ENCODE data around the gene SUPT3H.
"Not testable (repeated sequence)": the region's sequence is repeated elsewhere in the genome, so short reads cannot be mapped to it uniquely, and the experiment has no call there.

Gene SUPT3H

GRCh38 chr6:45112711-45113110 is 265.0 kb downstream of the SUPT3H start:
- DNase-seq (ENCODE audit: low read depth), result no peak

GRCh38 chr6:45109551-45109950 is 268.2 kb downstream of the SUPT3H start:
- no peak for DNase-seq (ENCODE audit: low read depth)

GRCh38 chr6:45105170-45105820 is 272.4 kb downstream of the SUPT3H start:
- no peak for DNase-seq (ENCODE audit: low read depth)

- DNase-seq (ENCODE audit: low read depth), result no peak
These were observed 273.3 kb downstream of the SUPT3H start for GRCh38 chr6:45104429-45104828.

GRCh38 chr6:45098256-45098655 is 279.5 kb downstream of the SUPT3H start:
- no peak for DNase-seq (ENCODE audit: low read depth)

- no peak for DNase-seq (ENCODE audit: low read depth)
These were observed 282.9 kb downstream of the SUPT3H start for GRCh38 chr6:45094831-45095230.

GRCh38 chr6:45092135-45092534 is 285.6 kb downstream of the SUPT3H start:
- no peak for DNase-seq (ENCODE audit: low read depth)

- DNase-seq (ENCODE audit: low read depth), result no peak
These were observed 291.2 kb downstream of the SUPT3H start for GRCh38 chr6:45086360-45087084.

- no peak for DNase-seq (ENCODE audit: low read depth)
These were observed 293.5 kb downstream of the SUPT3H start for GRCh38 chr6:45084257-45084656.

GRCh38 chr6:45082091-45082490 is 295.6 kb downstream of the SUPT3H start:
- DNase-seq (ENCODE audit: low read depth), result no peak

GRCh38 chr6:45081634-45082033 is 296.1 kb downstream of the SUPT3H start:
- no peak for DNase-seq (ENCODE audit: low read depth)

GRCh38 chr6:45078432-45078831 is 299.3 kb downstream of the SUPT3H start:
- DNase-seq (ENCODE audit: low read depth), result no peak

- DNase-seq (ENCODE audit: low read depth), result no peak
These were observed 301.4 kb downstream of the SUPT3H start for GRCh38 chr6:45076217-45076930.

- DNase-seq (ENCODE audit: low read depth), result peak; percentile 83
These were observed 302.5 kb downstream of the SUPT3H start for GRCh38 chr6:45075246-45075645.

GRCh38 chr6:45074439-45074838 is 303.3 kb downstream of the SUPT3H start:
- DNase-seq (ENCODE audit: low read depth), result no peak

GRCh38 chr6:45073771-45074170 is 304.0 kb downstream of the SUPT3H start:
- no peak for DNase-seq (ENCODE audit: low read depth)

- DNase-seq (ENCODE audit: low read depth), result no peak
These were observed 305.1 kb downstream of the SUPT3H start for GRCh38 chr6:45072673-45073072.

- DNase-seq (ENCODE audit: low read depth), result no peak
These were observed 305.7 kb downstream of the SUPT3H start for GRCh38 chr6:45072016-45072415.

- no peak for DNase-seq (ENCODE audit: low read depth)
These were observed 308.6 kb downstream of the SUPT3H start for GRCh38 chr6:45069091-45069490.

GRCh38 chr6:45067446-45067845 is 310.3 kb downstream of the SUPT3H start:
- DNase-seq (ENCODE audit: low read depth), result not testable (repeated sequence)

GRCh38 chr6:45062659-45063058 is 315.1 kb downstream of the SUPT3H start:
- not testable (repeated sequence) for DNase-seq (ENCODE audit: low read depth)

- DNase-seq (ENCODE audit: low read depth), result no peak
These were observed 320.0 kb downstream of the SUPT3H start for GRCh38 chr6:45057711-45058110.

- DNase-seq (ENCODE audit: low read depth), result no peak
These were observed 323.1 kb downstream of the SUPT3H start for GRCh38 chr6:45054610-45055009.
